Liver (tissue), 3 donors: ENCODE measurements around the gene RBM20.

Experiments used
- CTCF ChIP-seq: fragments of 150-350 bp; IDR thresholded peaks from 2 replicates; pipeline ENCODE4 v1.5.1; 2017; ENCODE audit warnings: improper control_type of control experiment, low read depth, low read length; ENCODE audit not compliant: missing input control
- NR2F2 ChIP-seq: IDR thresholded peaks from 2 replicates; pipeline ENCODE4 v1.6.1; 2016; ENCODE audit warnings: antibody characterized with exemption
- REST ChIP-seq: IDR thresholded peaks from 2 replicates; pipeline ENCODE4 v1.6.1; 2016; ENCODE audit warnings: antibody characterized with exemption, mild to moderate bottlenecking
- SP1 ChIP-seq: IDR thresholded peaks from 2 replicates; pipeline ENCODE4 v1.6.1; 2018; ENCODE audit warnings: antibody characterized with exemption, mild to moderate bottlenecking
- donor health status: healthy.
- donor health status: healthy.

- TF ChIP-seq CTCF (no peak), NR2F2 (no peak), SP1 (no peak), REST (no peak)
Observed at GRCh38 chr10:110651044-110651958, 7.2 kb downstream of the RBM20 start.
